OCI-M1 (cell line): Measurements from ENCODE around the gene CLIP3.
A peak's percentile ranks its signal among the peaks of the same experiment; 100 is the strongest.

Experiments used
- DNase-seq: peaks from one replicate; lab custom pipeline; 2025; lab: John Stamatoyannopoulos, UW

Gene CLIP3

GRCh38 chr19:35977446-35978222 lies 55.0 kb downstream of the CLIP3 start:
- DNase-seq = peak; percentile 77

- DNase-seq = peak; percentile 48
Observed at GRCh38 chr19:35975608-35976214, 57.0 kb downstream of the CLIP3 start.

DNA sequence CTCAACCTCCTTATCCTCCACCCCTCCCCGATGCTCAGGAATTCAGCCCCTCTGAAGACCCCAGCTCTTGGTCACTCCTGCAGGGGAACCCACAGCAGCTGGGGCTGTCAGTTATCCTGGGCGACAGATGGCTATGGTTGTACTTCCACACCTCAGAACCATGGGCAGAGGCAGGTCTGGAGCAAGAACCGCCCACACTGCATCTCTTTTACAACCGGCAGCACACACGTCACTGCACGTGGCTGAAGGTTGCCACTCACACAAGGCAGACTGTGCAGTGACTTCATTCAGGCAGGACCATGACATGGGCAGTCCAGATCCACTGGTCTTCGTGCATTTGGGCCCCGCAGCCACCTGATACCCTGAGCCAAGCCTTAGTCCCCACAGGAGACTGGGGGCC lies 59.2 kb downstream of the CLIP3 start:
- peak; percentile 16 for DNase-seq

DNA sequence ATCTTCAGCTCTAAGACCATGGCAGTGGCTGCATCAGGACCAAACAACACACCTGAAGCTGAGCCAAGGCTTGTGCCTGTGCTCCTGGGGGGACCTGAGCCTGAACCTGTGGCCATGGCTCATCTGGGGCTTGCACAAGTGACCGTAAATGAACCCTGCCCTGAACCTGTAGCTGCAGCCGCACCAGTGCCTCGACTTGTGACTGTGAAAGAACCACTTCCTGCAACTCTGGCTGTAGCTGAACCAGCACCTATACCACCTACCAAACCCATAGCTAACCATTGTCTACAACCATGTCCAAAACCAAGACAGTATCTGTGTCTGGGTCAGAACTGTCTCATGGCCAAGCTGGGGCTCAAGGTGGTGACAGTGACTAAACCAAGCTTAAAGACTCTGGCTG lies 65.9 kb downstream of the CLIP3 start:
- DNase-seq = no peak
